GM19043 (cell line): Measurements from ENCODE around the gene RAB25.
"Not testable (repeated sequence)": the region's sequence is repeated elsewhere in the genome, so short reads cannot be mapped to it uniquely, and the experiment has no call there.

Experiments used
- ATAC-seq: cut with Tn5 transposase; IDR thresholded peaks from one replicate; pipeline ENCODE4 v1.9.1; 2021; ENCODE audit warnings: low read depth; ENCODE audit not compliant: unreplicated experiment

RAB25 gene

GRCh38 chr1:156114919-156115513 lies 54.1 kb downstream of the RAB25 start:
- ATAC-seq, result no peak

- ATAC-seq, result no peak
Observed at GRCh38 chr1:156115514-156116374, 54.8 kb downstream of the RAB25 start.

- ATAC-seq, result not testable (repeated sequence)
Observed at GRCh38 chr1:156116731-156117130, 55.8 kb downstream of the RAB25 start.

- no peak for ATAC-seq
Observed at GRCh38 chr1:156117414-156118176, 56.6 kb downstream of the RAB25 start.

- ATAC-seq, result no peak
Observed at GRCh38 chr1:156118177-156118868, 57.4 kb downstream of the RAB25 start.

- ATAC-seq, result no peak
Observed at GRCh38 chr1:156119503-156120209, 58.7 kb downstream of the RAB25 start.
